ENCODE results near the gene TECRL.
A peak's percentile ranks its signal among the peaks of the same experiment; 100 is the strongest.

Gene TECRL

GRCh38 chr4:64230709-64231310 is 178.4 kb downstream of the TECRL start:
- DNase-seq (ENCODE audit: low read depth): peak; percentile 25
- no peak overlapping the region for H3K4me3 ChIP-seq (ENCODE audit: low read length)
- TF ChIP-seq CTCF (IDR thresholded peaks at IDR 0.05; ENCODE audit: insufficient read depth, low read depth, low read length, missing control alignments): no peak

All from epithelial cell of esophagus (primary cell).